Measurements from ENCODE around the gene ACD. TPM values are rescaled to one million over a fixed set of nuclear protein-coding genes. Genes with fewer than 3 reads are reported as not detected.

Gene ACD
- total and polyA plus RNA-seq, 2 of the 8 experiments (the other 6 are each of a cell fraction or from before 2014, with no cell fraction given): 34.8 to 58.0 TPM

DNA sequence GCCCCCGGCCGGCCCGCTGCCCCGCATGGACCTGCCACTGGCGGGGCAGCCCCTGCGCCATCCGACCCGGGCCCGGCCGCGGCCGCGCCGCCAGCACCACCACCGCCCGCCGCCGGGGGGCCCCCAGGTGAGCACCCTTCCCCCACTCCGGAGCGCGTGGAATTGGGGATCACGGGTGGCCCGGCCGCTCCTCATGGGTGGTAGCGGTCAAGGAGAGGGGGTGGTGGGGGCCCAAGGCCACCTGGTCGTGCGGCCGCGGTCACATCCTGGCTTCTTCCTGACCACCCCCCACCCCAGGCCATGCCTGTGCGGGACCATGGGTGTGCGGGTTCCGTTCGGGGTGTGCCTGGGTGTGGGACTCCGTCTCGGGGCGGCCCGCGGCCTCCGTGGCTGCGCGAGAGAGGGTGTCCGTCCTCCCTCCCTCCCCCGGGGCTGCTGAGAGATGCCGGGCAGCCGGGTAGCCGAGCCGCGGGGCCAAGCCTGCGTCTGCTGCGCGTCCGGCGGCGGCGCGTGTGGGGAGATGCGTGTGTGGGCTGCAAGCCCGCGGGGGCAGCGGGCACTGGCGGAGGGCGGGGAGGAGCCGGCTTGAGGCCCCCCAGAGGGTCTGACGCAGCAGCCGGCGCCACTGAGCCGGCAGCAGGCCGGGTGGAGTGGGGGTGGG is 6.8 kb downstream of the ACD start (continued):
- TF ChIP-seq, protein P1, sequence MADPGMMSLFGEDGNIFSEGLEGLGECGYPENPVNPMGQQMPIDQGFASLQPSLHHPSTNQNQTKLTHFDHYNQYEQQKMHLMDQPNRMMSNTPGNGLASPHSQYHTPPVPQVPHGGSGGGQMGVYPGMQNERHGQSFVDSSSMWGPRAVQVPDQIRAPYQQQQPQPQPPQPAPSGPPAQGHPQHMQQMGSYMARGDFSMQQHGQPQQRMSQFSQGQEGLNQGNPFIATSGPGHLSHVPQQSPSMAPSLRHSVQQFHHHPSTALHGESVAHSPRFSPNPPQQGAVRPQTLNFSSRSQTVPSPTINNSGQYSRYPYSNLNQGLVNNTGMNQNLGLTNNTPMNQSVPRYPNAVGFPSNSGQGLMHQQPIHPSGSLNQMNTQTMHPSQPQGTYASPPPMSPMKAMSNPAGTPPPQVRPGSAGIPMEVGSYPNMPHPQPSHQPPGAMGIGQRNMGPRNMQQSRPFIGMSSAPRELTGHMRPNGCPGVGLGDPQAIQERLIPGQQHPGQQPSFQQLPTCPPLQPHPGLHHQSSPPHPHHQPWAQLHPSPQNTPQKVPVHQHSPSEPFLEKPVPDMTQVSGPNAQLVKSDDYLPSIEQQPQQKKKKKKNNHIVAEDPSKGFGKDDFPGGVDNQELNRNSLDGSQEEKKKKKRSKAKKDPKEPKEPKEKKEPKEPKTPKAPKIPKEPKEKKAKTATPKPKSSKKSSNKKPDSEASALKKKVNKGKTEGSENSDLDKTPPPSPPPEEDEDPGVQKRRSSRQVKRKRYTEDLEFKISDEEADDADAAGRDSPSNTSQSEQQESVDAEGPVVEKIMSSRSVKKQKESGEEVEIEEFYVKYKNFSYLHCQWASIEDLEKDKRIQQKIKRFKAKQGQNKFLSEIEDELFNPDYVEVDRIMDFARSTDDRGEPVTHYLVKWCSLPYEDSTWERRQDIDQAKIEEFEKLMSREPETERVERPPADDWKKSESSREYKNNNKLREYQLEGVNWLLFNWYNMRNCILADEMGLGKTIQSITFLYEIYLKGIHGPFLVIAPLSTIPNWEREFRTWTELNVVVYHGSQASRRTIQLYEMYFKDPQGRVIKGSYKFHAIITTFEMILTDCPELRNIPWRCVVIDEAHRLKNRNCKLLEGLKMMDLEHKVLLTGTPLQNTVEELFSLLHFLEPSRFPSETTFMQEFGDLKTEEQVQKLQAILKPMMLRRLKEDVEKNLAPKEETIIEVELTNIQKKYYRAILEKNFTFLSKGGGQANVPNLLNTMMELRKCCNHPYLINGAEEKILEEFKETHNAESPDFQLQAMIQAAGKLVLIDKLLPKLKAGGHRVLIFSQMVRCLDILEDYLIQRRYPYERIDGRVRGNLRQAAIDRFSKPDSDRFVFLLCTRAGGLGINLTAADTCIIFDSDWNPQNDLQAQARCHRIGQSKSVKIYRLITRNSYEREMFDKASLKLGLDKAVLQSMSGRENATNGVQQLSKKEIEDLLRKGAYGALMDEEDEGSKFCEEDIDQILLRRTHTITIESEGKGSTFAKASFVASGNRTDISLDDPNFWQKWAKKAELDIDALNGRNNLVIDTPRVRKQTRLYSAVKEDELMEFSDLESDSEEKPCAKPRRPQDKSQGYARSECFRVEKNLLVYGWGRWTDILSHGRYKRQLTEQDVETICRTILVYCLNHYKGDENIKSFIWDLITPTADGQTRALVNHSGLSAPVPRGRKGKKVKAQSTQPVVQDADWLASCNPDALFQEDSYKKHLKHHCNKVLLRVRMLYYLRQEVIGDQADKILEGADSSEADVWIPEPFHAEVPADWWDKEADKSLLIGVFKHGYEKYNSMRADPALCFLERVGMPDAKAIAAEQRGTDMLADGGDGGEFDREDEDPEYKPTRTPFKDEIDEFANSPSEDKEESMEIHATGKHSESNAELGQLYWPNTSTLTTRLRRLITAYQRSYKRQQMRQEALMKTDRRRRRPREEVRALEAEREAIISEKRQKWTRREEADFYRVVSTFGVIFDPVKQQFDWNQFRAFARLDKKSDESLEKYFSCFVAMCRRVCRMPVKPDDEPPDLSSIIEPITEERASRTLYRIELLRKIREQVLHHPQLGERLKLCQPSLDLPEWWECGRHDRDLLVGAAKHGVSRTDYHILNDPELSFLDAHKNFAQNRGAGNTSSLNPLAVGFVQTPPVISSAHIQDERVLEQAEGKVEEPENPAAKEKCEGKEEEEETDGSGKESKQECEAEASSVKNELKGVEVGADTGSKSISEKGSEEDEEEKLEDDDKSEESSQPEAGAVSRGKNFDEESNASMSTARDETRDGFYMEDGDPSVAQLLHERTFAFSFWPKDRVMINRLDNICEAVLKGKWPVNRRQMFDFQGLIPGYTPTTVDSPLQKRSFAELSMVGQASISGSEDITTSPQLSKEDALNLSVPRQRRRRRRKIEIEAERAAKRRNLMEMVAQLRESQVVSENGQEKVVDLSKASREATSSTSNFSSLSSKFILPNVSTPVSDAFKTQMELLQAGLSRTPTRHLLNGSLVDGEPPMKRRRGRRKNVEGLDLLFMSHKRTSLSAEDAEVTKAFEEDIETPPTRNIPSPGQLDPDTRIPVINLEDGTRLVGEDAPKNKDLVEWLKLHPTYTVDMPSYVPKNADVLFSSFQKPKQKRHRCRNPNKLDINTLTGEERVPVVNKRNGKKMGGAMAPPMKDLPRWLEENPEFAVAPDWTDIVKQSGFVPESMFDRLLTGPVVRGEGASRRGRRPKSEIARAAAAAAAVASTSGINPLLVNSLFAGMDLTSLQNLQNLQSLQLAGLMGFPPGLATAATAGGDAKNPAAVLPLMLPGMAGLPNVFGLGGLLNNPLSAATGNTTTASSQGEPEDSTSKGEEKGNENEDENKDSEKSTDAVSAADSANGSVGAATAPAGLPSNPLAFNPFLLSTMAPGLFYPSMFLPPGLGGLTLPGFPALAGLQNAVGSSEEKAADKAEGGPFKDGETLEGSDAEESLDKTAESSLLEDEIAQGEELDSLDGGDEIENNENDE (IDR thresholded peaks at IDR 0.05; ENCODE audit: insufficient replicate concordance, low read length): no peak
- TF ChIP-seq TCF12 (IDR thresholded peaks at IDR 0.05; ENCODE audit: low read depth, low read length) (no peak), TAF7 (optimal IDR thresholded peaks at IDR 0.05; ENCODE audit: borderline replicate concordance, low read depth, low read length) (no peak)
